Femur (tissue), 1 donor: ENCODE results near the gene ATP6V1A.

Experiments used
- DNase-seq: peaks from one replicate; pipeline ENCODE4 v3.0.0-alpha.2; 2017

ATP6V1A gene

DNA sequence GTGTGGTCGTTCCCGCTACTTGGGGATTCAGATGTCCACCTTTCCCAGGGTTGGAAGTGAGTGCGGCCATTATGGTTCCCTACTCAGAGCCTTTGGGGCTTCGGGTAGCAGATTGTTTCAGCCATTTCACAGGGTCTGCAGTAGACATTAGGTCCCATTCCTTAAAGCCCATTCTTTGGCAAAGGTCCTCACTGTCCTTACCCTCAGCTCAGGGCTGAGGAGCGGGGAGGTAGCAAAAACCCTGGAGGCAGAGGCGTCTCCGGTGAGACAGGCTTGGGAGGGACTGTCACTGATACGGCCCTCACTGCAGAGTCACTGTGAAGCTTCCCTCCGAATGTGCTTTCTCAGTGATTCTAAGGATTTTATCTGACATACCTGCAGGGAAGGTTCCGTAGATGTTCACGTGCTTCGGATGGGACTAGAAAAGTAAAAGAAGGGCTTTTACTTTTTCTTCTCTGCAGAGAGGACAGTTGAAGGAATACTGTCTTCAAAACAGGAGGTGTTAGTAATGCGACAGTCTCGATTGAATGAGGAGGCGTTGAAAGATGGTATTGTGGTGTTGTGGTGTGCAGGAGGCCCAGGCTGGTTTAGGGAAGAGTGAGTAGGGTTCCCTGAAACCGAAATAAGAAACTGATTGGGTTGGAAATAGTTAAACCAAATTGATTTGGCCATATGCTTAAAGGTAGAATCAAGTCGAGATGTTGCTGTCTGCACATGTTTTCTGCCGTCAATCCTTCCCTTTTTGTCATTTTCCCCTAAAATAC, 630 bp downstream of the ATP6V1A start:
- DNase-seq = no peak

DNA sequence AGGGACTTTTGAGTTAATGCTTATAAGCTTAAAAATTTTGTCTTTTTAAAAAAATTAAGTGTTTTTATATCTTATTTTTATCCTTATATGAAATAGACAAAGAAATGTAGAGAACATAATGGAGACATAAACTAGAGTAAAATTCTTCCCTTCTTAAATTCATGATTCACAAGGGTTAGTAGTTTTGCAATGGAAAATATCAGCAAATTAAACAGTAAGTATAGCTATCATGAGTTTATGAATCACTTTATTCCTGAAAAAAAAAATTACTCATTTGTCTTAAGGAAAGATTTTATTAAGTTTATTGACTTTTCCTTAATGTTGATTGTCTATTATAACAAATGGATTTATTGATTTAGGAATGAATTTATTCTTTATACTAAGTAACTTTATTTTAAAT, 4.3 kb downstream of the ATP6V1A start:
- DNase-seq = no peak

- no peak for DNase-seq
Measured at GRCh38 chr3:113753376-113753985, 6.6 kb downstream of the ATP6V1A start.

DNA sequence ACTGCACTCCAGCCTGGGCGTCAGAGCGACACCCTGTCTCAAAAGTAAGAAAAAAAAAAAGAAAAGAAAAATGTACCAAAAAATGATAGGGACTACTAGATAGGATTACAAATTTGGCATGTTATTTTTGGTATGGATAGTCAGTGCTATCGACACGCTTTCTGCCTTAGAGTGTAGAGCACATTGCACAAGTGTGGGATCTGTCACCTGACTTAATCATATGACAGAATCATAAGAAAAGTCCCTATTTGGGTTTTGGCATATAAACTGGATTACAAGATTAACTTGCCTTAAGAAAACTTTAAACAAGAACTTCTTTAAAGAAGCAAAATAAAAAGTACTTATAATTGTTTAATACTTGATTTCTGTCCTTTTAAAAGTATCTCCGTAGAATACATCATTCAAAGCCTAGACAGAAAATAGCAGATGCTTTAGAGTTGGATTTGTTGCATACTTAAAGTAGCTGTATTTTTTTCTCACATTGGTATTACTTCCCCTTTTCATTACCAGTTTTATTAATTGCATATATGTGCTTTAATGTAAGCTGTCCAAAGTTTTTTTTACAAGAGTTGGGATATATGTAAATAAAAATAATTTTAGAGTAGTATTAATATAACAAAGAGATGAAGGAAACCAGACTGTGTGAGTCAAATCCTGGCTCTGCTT, 7.8 kb downstream of the ATP6V1A start:
- no peak for DNase-seq

DNA sequence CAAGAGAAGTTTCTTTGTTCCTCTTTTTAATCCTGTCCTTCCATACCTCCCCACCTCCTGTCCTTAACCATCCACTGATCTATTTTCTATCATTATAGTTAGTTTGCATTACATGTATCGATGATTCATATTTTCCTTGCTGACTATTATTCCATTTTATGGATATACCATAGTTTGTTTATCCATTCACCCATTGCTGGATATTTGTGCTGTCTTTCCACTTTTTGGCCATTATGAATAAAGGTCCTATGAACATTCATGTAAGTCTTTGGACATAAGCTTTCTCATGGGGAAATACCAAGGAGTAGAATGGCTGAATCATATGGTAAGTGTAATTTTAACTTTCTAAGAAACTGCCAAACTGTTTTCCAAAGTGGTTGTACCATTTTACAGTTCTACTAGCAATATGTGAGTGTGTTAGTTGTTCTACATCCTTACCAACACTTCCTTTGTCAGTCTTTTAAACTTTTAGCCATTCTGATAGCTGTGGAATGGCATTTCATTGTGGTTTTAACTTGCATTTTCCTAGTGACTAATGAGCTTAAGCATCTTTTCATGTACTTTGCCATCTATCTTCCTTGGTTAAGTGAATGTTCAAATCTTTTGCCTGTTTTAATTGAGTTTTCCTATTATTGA, 11.7 kb downstream of the ATP6V1A start:
- DNase-seq = no peak

GRCh38 chr3:113764698-113765097, 17.9 kb downstream of the ATP6V1A start:
- DNase-seq = no peak

GRCh38 chr3:113769551-113769950, 22.7 kb downstream of the ATP6V1A start:
- no peak for DNase-seq

- DNase-seq = no peak
Measured at GRCh38 chr3:113771993-113772392, 25.2 kb downstream of the ATP6V1A start.

GRCh38 chr3:113773381-113773780, 26.5 kb downstream of the ATP6V1A start:
- no peak for DNase-seq

GRCh38 chr3:113775516-113775915, 28.7 kb downstream of the ATP6V1A start:
- DNase-seq = no peak

DNA sequence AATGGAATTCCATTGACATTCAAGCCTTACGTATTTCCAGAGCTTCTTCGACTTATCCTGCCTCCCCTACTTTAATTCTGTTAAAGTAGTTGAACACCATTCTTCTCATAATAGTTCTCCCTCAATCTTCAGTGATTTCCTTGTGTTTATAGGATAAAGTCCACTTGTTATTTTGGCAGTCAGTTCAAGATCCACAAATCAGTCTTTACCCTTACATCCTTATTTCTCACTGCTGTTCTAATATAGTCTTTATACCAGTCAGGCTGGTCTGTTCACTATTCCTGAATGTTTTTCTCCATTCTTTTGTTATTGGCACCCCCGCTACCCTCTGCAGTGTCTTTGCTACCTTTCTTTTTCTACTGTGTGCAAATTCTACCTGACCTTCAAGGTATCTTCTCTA, 29.7 kb downstream of the ATP6V1A start:
- DNase-seq = no peak

DNA sequence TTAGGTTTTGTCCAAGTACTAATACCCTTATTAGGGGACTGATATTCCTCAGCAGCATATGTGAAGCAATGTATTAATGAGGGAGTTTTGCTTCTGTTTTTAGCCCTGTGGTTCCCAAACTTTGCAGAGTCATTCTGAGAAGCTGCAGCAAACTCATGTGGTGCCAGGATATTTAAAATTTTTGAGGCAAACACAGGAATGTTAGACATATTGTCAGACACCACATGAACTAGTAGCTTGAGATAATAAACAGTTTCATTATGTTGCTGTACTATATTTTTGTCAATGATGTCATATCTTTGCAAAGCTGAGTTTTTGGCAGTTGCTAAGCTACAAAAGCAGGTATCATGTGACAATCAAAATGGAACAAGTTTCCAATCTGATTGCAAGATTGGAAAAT, 36.6 kb downstream of the ATP6V1A start:
- no peak for DNase-seq

- DNase-seq = no peak
Measured at GRCh38 chr3:113783980-113784379, 37.1 kb downstream of the ATP6V1A start.

GRCh38 chr3:113791381-113791780, 44.5 kb downstream of the ATP6V1A start:
- DNase-seq = no peak

GRCh38 chr3:113794526-113794925, 47.7 kb downstream of the ATP6V1A start:
- DNase-seq = no peak

DNA sequence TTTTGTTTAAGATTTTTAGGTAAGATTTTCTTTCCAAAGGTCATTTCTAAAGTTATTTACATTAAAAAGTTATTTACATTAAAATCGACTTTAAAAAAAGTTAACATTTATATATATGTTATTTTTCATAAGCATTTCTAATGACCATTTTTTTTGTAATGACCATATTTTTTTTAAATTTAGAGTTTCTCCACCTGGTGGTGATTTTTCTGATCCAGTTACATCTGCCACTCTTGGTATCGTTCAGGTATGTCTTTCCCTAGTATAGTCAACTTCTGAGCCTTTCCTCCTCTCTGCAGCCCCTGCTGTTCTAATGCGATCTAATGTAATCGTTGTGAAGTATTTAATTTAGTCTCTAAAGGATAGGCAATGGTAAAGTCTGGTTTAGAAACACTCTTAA, 48.9 kb downstream of the ATP6V1A start:
- DNase-seq = no peak

DNA sequence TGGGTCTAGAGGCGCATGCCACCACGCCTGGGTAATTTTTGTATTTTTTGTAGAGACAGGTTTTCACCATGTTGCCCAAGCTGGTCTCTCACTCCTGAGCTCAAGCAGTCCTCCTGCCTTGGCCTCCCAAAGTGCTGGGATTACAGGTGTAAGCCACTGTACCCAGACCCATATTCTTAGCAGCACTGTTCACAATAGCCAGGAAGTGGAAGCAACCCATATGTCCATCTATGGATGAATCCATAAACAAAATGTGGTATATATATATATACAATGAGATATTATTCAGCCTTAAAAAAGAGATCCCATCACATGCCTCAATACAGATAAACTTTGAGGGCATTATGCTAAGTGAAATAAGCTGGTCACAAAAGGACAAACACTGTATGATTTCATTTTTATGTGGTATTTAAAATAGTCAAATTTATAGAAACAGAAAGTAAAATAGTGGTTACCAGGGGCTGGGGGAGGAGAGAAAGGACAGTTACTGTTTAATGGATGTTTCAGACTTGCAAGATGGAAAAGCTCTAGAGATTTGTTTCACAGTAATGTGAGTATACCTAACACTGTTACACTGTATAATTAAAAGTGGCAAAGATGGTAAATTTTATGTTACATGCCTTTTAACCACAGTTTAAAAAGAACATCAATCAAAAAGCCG, 56.1 kb downstream of the ATP6V1A start:
- DNase-seq = no peak

DNA sequence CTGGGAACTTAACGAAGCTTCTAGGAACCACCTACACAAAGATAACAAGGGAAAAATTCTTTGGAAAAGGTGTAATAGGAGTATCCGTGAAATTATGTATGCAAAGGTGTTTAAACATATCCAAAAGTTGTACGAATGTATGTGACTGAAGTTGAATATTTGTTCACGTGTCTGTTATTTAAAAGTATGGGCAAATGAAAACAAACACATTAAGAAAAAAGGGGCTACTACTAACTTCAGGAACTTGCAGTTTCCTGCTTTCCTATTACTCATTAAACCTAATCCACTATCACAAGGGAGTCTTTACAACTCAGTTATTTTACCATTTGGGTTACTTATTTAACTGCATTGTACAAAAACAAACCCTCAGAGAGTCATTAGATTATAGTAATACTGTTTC, 57.8 kb downstream of the ATP6V1A start:
- DNase-seq = no peak

- DNase-seq = no peak
Measured at GRCh38 chr3:113805249-113805648, 58.4 kb downstream of the ATP6V1A start.

GRCh38 chr3:113812854-113813253, 66.0 kb downstream of the ATP6V1A start:
- no peak for DNase-seq

- no peak for DNase-seq
Measured at GRCh38 chr3:113819866-113820265, 73.0 kb downstream of the ATP6V1A start.

DNA sequence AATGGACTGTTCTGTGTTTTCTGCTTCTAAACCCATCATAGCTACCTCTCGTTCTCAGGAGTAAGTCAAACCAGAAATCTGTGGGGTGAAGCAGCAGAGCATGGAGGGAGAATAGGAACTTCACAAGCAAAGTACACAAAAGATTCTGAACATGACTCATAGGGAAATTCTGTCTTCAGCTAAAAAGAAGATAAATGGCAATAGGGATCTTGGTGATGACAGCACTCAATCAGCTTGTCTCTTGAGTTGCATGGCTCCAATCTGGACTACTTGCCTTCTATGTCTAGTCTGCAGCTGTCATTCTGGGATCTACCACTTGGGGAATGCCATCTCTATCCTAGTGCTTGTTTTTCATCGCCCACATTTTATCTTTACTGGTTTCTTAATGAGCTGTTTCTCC, 78.3 kb downstream of the ATP6V1A start:
- no peak for DNase-seq

- no peak for DNase-seq
Measured at GRCh38 chr3:113828600-113828999, 81.8 kb downstream of the ATP6V1A start.
